HG03457 (cell line): Measurements from ENCODE around the gene HNRNPR.

Experiments
- ATAC-seq: cut with Tn5 transposase; IDR thresholded peaks from one replicate; pipeline ENCODE4 v1.9.1; 2021; ENCODE audit warnings: moderate number of reproducible peaks; ENCODE audit not compliant: unreplicated experiment

Gene HNRNPR

DNA sequence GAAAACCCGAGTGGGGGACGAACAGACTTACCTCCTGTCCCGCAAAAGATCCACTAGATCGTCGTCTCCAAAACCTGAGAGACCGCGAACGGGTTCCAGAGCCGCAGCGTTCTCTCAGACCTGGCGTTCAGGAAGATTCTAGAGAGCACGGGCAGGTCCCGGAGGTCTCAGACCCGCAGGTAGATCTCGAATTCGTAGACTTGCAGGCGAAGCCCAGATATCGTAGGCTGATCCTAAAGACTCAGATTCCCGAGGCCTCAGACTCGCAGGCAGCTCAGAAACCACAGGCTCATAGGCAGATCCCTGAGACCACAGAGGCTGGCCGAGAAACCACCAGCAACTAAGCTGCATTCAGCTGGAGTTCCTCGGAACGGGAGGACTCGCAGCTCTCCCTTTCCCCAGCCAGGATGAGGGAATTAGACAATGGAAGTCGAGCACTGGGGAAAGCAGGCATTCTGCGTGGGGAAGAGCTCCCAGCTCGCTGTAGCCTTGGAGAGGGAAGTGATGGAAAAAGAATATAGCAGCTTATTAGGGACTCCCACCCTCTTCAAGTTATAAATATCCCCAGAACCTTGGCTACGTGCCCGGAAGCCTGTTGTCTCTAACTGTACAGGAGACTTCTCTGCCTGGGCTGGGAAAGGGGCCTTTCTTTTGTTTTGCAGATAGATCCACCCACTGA lies 25.4 kb upstream of the HNRNPR start, which contains the start of gene ZNF436:
TSS of gene ZNF436 (minus strand) at position 502 of the 679 bp plus-strand sequence. CDS start 1,831 bp downstream, outside the sequence.
- ATAC-seq = no peak

DNA sequence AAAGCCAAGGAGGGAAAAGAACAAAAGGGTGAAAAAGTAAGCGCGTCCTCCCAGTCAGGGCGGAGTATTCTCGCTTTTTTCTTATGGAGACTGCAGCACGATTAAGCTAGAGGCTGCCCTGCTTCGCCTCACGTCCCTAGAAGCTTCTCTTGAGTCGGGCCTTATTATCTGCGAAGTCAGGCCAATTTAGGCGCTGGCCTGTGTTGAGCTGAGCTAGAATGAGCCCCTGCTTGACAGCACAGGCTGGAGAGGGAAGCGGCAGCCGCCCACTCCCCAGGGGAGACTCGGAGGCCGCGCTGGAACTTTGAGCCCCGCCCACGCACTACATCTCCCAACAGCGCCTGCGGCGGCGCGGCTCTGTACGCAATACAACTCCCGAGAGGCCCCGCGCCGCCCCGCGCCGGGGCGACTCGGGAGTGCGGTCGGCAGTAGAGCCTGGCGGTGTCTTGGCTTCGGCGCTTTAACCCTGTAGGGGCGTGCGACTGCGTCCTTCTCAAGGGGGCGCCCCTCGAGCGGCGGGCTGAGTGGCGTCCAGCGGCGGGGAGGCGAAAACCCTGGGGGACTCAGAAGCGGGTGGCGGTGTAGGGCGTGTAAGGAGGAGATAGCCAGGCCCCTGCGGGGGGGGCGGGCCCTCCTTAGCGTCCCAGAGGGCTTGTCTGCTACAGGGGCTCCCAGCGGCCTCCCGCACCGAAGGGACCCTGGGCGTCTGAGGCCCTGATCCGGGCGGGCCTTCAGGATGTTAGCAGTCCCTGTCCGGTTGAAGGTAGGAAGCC lies 24.7 kb upstream of the HNRNPR start:
- peak; percentile 45 for ATAC-seq

DNA sequence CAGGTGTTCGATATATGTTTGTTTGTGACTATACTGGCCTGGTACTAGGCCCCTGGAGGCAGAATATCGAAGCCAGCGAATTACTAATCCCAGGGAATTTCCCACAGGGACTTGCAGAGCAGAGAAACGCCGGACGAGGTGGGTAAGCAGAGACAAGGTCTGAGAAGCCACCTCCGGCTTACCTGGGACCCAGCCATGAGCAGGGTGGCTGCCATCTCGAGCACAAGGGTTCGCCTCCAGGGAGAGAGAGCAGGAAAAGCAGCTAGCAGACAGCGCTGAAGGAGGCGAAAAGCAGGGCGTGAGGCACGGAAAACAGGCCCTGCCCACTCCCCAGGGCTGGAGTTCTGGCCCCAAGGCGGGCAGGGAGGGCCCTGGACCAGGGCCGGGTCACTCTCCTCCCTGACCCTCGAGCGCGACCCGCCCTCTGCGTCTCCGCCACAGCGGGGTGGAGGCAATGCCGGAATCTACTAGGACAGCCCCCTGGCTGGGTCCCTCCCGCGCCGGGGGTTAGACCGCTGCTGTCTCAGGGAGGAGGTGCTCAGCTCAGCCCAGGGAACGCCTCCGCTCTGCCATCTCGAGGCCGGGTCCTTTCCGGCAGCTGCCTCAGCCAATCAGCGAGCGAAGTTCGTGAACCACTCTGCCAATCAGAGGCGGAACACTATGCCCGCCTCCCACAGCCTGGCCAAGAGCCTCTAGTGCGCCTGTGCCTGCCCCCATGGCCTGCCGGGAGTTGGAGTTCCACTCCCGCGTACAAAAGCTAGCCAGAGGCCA lies 23.9 kb upstream of the HNRNPR start:
- peak; percentile 84 for ATAC-seq

DNA sequence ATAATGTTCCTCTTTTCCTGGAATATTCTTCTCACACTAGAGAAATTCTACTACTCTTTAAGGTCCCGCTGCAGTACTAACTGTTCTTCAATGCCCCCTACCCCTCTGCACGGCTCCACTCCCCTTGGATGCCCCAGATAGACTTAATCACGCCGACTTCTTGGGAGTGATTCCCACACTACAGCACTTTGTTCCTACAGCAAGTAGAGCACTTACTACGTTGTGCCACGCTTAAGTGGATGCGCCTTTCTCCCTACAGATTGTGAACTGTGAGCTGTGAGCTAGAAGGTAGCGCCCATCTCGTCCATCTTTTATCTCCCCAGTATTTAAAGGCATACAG lies 23.3 kb upstream of the HNRNPR start:
- no peak for ATAC-seq

DNA sequence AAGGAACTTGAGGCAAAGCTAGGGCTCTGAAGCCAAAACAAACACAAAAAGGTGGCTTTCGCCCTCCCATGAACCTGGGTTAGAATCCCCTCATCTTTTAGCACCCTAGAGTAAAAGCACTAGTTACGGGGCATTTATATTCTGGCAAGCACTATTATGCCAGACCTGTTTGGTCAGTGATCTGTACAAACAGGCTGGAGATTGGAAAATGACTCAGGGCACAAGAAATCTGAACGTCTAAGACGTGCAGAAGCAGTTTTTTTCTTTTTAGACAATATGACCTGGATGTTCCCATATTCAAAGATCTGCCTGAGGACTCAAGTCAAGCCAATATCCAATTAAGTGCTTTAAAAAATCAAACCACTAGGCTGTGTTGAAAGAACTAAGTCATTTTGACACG lies 22.5 kb upstream of the HNRNPR start:
- no peak for ATAC-seq

DNA sequence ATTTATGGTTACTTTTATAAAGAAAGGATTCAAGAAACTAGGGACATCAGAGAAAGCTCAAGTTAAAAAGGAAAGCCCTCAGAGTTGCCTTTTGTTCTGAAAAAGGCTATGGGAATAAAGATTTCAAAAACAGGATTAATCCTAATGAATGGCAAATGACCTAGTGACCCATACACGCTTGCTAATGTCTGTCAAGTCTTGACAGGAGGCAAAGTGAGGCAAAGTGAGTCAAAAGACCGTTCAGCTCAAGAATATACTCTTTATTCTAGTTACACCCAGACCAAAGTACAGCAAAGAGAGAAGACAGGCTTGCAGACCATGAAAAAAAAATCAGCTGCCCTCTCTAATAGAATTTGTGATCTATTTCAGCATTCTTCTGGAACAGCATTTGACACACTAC lies 22.1 kb upstream of the HNRNPR start:
- no peak for ATAC-seq

DNA sequence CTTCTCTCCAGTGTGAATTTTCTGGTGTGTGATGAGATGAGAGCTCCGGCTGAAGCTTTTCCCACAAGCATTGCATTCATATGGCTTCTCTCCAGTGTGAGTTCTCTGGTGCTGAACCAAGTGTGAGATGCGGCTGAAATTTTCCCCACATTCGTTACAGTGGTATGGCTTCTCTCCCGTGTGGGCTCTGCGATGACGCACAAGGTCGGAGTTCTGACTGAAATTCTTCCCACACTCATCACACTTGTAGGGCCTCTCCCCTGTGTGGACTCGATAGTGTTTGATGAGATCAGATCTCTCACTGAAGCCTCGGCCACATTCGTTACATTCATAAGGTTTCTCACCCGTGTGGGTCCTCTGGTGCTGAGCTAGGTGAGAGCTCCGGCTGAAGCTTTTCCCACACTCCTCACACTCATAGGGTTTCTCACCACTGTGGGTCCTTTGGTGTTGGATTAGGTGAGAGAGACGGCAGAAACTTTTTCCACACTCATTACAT lies 18.2 kb upstream of the HNRNPR start:
- ATAC-seq = no peak

DNA sequence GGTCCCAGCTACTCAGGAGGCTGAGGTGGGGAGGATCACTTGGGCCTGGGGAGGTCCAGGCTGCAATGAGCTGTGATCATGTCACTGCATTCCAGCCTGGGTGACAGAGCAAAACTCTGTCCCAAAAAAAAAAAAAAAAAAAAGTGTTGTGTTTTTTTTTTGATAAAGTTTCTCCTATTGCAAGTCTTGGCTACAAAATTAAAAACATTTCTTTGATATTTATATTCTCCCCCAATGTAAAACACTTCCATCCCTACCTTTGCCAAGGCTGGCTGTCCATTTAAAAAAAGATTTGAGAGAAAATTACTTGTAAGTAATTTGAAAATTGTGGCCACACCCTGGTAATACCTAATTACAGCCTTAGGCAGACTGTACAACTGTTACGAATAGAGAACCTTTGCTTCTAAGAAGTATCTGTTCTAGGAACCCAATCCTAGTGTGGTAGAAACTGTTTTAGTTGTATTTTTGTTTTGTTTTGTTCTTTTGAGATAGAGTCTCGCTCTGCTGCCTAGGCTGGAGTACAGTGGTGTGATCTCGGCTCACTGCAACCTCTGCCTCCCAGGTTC lies 14.3 kb upstream of the HNRNPR start:
- no peak for ATAC-seq

DNA sequence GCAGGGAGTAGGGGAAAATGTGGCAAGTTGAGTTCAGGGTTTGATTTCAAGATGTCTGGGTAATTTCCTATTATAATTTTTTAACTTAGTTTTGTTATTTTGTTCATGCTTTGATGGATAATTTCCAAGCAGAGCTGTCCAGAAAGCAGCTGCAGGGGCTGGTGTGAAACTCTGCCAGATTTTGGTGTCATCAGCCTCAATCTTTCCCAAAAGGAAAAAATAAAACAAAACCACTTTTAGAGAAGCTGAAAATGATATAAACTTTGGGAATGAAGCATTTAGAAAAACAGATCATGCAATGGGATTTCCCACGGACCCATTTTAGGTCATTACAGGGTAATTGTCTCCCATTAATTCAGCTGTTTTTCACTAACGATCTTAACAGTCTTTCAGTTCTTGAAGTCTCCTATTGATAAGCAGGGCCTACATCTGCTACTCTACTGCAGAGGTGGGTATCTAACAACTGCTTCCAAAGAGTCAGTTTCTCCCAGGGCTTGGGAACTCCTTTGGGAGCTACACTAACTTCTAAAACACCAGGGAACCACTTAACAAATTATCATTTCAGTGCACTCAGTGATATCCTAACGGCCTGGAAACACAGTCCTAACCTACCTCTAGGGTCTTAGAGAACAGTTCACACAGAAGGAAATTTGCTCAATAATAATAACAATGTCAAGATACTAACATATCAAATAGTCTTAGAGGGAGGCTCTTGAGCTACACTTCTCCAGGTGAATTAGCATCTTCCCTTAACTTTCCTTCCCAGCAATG lies 13.2 kb upstream of the HNRNPR start:
- no peak for ATAC-seq

DNA sequence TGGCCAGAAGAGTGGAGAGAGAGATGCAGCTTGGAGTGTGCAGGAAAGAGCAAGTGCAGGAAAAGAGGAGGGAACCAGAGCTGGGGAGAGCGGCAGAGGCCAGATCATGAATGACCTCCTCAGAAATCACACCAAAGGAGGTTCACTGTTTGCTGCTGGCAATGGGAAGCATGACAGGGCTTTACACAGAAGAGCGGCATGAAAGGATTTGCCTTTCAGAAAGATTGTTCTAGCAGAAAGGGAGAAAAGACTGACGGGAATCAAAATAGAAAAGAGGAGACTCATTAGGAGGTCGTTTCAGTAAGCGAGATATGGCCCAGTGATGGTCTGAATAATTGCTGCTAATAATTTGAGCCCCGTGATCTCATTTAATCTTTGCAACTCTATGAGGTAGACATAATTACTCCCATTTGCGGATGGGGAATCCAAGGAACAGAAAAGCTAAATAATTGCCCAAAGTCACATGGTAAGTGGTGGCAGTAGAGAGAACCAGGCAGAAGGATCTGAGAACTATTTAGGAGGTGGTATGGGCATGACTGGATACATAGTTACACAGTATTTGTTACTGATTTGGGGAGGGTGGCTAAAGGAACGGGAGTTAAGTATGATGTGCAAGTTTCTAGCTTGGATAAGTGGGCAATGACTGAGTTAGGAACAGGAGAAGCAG lies 12.5 kb upstream of the HNRNPR start:
- ATAC-seq = no peak

DNA sequence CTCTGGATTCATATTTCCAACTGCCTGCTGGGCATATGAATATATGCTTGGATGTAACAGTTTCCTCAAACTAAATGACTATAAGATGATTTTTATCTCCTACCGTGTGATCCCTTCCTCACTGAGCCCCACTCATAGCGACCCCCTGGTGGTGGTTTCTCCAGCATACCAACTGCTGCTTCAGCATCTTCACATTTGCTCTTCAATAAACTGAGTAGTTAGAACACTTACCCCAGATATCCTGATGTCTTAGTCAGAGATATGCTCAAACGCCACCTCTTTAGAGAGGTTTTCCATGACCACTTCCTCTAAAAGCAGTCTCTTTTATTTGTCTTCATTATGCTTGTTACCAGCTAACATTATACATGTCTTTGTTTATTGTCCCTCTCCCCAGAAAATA lies 10.2 kb upstream of the HNRNPR start:
- ATAC-seq = no peak

DNA sequence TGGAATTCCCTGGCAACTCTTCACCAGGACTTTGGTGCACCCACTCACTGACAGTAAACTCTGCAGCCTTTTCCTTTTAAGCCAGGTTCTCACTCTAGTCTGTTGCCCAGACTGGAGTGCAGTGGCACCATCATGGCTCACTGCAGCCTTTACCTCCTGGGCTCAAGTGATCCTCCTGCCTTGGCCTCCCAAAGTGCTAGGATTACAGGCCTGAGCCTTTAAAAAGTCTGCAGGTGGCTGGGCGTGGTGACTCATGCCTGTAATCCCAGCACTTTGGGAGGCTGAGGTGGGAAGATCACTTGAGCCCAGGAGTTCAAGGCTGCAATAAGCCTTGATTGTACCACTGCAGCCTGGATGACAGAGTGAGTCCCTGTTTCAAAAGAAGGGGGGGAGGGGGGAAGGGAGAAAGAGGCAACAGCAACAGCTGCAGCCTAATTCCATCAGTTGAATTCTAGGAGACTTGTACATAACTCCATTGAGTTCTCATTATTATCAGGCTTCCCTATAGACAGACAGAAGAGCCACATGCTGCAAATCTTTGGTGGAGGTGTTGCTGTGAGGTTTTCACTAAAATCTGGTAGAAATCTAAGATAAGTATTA lies 8.1 kb upstream of the HNRNPR start:
- no peak for ATAC-seq

DNA sequence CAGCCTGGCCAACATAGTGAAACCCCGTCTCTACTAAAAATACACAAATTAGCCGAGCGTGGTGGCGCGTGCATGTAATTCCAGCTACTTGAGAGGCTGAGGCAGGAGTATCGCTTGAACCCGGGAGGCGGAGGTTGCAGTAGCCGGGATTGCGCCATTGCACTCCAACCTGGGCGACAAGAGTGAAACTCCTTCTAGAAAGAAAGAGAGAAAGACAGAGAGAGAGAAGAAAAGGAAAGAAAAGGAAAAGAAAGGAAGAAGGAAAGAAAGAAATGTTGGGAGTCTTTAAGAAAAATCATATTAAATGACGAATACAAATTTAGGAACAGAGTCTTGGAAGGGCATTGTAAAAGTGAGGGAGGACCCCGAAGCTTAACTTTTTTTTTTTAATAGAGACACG lies 1.8 kb upstream of the HNRNPR start:
- no peak for ATAC-seq

DNA sequence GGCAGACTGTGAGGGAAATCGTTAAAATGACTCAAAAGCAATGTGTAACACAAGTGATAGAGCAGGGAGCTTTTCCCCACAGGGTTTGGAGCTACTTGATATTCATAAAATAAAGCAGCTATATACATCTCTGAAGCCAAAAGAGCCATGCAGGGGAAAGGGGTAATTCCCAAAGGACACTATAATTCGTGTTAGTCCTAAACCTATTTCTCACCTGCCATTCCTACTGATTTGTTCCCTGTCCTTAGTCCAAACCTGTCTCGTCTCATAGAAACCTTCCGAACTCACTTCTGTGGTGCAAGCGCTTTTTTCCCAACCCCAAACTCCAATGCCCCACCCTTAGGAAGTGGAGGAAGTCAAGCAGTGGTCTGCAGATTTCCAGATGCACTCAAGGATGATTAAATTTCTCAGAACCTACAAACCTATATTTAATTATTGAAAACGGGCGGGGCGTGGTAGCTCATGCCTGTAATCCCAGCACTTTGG lies 946 bp upstream of the HNRNPR start:
- ATAC-seq = no peak

DNA sequence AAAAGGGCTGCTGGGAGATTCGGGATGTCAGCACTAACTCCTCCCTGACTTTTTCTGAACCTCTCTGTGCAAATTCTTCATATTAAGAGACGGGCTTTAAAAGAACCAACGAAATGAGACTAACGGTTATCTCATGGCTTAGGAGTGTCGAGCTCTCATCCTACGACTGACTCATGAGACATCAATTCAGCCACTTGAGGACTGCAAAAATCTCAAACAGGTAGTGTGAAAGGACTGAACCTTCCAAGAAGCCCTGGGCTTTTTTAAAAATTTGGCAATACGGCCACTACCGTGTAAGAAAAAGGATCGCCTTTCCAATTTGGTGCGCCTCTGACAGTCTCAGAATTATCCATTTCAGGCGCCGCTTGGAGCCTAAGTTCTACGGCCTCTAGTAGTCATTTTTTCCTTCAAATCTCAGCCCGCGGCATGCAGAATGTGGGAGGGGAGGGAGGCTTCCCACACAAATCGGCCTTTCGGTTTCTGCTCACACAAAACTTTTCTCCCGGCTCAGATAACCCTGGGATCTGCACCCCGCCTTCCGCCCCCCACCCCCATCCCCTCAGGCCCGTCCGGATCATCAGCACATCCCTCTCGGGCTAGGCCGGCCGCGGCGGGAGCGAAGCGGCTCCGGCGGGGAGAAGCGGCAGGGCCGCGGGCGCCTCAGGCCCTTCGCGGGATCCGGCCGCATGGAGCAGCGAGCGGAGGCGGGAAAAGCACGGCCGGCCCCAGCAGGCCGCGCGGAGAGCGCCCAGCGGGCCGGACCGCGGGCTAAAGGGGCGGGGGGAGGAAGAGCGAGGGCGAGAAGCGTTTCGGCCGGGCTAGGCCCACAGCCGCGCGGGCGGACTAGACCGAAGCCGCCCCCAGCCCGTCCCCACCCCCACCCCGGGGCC lies 618 bp downstream of the HNRNPR start:
- no peak for ATAC-seq

DNA sequence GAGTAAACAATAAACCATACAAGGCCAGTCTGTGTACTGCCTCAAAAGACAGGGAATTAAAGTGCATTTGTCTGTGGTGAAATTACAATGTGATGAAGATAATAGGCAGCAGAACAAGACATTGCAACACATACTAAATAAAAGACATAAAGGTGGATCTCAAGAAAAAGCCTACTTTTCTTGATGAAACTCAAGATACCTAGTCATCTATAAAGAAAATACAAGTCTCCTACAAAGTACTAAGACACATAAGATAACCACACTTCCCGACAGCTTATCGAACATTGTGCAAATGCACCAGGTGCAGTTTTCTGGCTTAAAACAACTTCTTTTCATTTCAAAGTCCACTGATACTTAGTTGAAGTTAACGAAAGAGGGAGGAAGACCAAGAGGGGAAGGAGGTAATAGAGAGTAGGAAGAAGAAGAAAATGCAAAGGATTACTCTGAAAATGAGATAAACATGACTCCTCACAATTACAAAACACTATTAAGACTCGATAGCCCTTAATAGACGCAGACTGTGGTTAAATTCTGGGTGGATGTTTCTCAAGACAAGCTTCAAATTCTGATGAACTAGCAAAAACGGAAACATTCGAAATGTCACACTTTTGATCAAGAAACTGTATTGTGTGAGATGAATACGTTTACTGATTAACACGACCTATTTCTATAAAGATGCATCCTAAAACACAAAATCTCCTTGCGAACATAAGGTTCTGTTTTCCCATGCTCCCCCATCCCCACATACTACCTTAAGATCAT lies 2.0 kb downstream of the HNRNPR start:
- ATAC-seq = no peak

DNA sequence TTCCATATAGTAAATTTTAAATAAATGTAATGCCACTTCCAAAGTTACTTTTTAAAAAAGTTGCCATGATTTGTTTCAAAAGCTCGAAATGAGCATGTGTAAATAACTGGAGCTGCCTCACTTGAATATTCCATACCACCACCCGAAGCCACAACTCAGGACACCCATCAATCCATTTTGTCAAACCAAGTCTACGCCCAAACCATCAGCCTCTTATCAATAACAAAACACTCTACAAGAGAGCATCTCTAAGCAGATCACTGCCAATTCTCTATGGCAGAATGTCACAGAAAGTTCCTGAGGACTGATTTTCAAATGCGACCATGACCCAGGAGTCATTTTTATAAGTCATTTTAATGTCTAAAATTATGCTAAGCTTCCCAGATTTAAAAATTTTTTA lies 4.5 kb downstream of the HNRNPR start:
- ATAC-seq = no peak

DNA sequence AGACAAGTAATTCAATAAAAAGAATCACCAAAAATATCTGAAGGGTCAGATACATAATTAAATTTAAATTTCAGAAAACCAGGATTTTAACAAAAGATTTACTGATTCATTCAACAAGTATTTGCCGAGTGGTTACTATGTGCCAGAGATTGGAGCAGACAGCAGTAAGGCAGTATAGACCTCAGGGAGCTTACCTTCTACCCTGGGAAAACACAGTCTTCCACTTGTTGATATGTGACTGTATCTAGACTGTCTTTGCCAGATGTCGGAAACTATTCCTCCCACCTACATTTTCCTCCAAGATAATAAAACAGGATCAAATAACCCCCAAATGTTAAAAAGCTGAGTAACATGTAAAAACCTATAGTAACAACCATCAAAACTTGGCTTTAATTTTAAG lies 6.2 kb downstream of the HNRNPR start:
- ATAC-seq = no peak
